HCT116 (cell line): ENCODE results near the gene ZC3H6. TPM values are rescaled to one million over a fixed set of nuclear protein-coding genes. Genes with fewer than 3 reads are reported as not detected.

Source experiments
- ATAC-seq: fragments of 200-7000 bp; cut with Tn5 transposase; 2 replicates; pipeline ENCODE4 v1.9.1; 2020; ENCODE audit warnings: mild to moderate bottlenecking, moderate library complexity
- BruUV-seq: library from RNA; stranded (reverse); fragments of 400-500 nt; replicated peaks from 2 replicates; lab custom pipeline; 2021; lab: Mats Ljungman, UMichigan
- CTCF ChIA-PET: fragments of 300-600 bp; sonication (Branson Sonifier 250); formaldehyde crosslinking; loops from one replicate; lab custom pipeline; 2021; ENCODE audit warnings: antibody characterized with exemption; lab: Charles Lee
- POLR2A ChIA-PET: fragments of 300-600, 350-600 bp; sonication (Branson Sonifier 250); formaldehyde crosslinking; loops from one replicate; lab custom pipeline; 2021; ENCODE audit warnings: antibody characterized with exemption; lab: Charles Lee
- RAD21 ChIA-PET, 2 experiments: fragments of 300-600 bp; sonication (Branson Sonifier 250); formaldehyde crosslinking; loops; one replicate each; lab custom pipeline; 2023; ENCODE audit warnings: low total read pairs in 2 of 2; ENCODE audit not compliant: uncharacterized antibody in 2 of 2, unreplicated experiment in 2 of 2, low non-redundant PET in 1 of 2; lab: Charles Lee
- DNase-seq: peaks from one replicate; pipeline ENCODE4 v3.0.0-alpha.2; 2010; ENCODE audit warnings: low read depth, low spot score
- H2AFZ ChIP-seq: fragments of 200-600 bp; shearing (Covaris generic), sonication (generic); 2 replicates; pipeline ENCODE4 v1.6.1; 2017; ENCODE audit warnings: low read depth, mixed run types, mixed read lengths, antibody characterized with exemption, low read length; ENCODE audit not compliant: poor library complexity, severe bottlenecking
- H3K27ac ChIP-seq: 2 replicates; pipeline ENCODE4 v1.5.1; 2012; ENCODE audit warnings: low read depth, low read length
- H3K27me3 ChIP-seq: fragments of 200-600 bp; sonication (generic); 2 replicates; pipeline ENCODE4 v1.6.1; 2016; ENCODE audit warnings: mixed run types, low read length, mixed read lengths; ENCODE audit not compliant: insufficient read depth
- H3K36me3 ChIP-seq, 2 experiments: fragments of 200-500 bp in 1 of 2; fragments of 200-600 bp in 1 of 2; sonication (Bioruptor generic) in 1 of 2; sonication (generic) in 1 of 2; 2 replicates each; pipeline versions ENCODE4 v1.5.1 to v1.6.1; 2014 to 2016; ENCODE audit warnings: low read length in 2 of 2, inconsistent platforms in 1 of 2, mixed read lengths in 1 of 2, mixed run types in 1 of 2; ENCODE audit not compliant: insufficient read depth in 2 of 2, control insufficient read depth in 1 of 2
- H3K4me1 ChIP-seq, 2 experiments: fragments of 200-600 bp in 1 of 2; sonication (generic) in 1 of 2; 2 replicates each; pipeline versions ENCODE4 v1.5.1 to v1.6.1; 2012 to 2017; ENCODE audit warnings: low read length in 2 of 2, inconsistent platforms in 1 of 2, mild to moderate bottlenecking in 1 of 2, mixed read lengths in 1 of 2, mixed run types in 1 of 2, moderate library complexity in 1 of 2; ENCODE audit not compliant: insufficient read depth in 2 of 2, control insufficient read depth in 1 of 2
- H3K4me2 ChIP-seq: fragments of 200-600 bp; sonication (generic); 2 replicates; pipeline ENCODE4 v1.6.1; 2017; ENCODE audit warnings: mixed run types, low read length, mixed read lengths
- H3K4me3 ChIP-seq, 2 experiments: fragments of 200-600 bp in 1 of 2; sonication (generic) in 1 of 2; replicated peaks in 1 of 2; 2 replicates each; pipeline ENCODE4 v1.5.1; 2011 to 2016; ENCODE audit warnings: low read length in 2 of 2, control low read depth in 1 of 2, low read depth in 1 of 2, mild to moderate bottlenecking in 1 of 2, mixed read lengths in 1 of 2, mixed run types in 1 of 2
- H3K79me2 ChIP-seq: fragments of 200-600 bp; sonication (generic); 2 replicates; pipeline ENCODE4 v1.6.1; 2017; ENCODE audit warnings: mild to moderate bottlenecking, mixed run types, low read length, moderate library complexity, mixed read lengths; ENCODE audit not compliant: insufficient read depth
- H3K9ac ChIP-seq: fragments of 200-600 bp; sonication (generic); 2 replicates; pipeline ENCODE4 v1.6.1; 2016; ENCODE audit warnings: low read length, mixed read lengths
- H3K9me2 ChIP-seq: fragments of 200-600 bp; sonication (generic), shearing (Covaris generic); 2 replicates; pipeline ENCODE4 v1.6.1; 2017; ENCODE audit warnings: mixed run types, mild to moderate bottlenecking, moderate library complexity; ENCODE audit not compliant: insufficient read depth
- H3K9me3 ChIP-seq, 2 experiments: fragments of 200-500 bp in 1 of 2; fragments of 200-600 bp in 1 of 2; sonication (Bioruptor generic) in 1 of 2; sonication (generic) in 1 of 2; 2 replicates each; pipeline ENCODE4 v1.6.1; 2014 to 2017; ENCODE audit warnings: low read length in 2 of 2, mixed read lengths in 2 of 2, inconsistent platforms in 1 of 2, low read depth in 1 of 2, mild to moderate bottlenecking in 1 of 2, mixed run types in 1 of 2, moderate library complexity in 1 of 2; ENCODE audit not compliant: control insufficient read depth in 1 of 2, insufficient read depth in 1 of 2
- H4K20me1 ChIP-seq: fragments of 200-600 bp; sonication (generic), shearing (Covaris generic); 2 replicates; pipeline ENCODE4 v1.6.1; 2017; ENCODE audit warnings: mixed run types, mild to moderate bottlenecking, moderate library complexity; ENCODE audit not compliant: insufficient read depth
- ATF3 ChIP-seq: IDR thresholded peaks from 2 replicates; pipeline ENCODE4 v1.6.1; 2012
- CBX3 ChIP-seq: IDR thresholded peaks from 2 replicates; pipeline ENCODE4 v1.6.1; 2012; ENCODE audit warnings: low read depth
- EGR1 ChIP-seq: IDR thresholded peaks from 2 replicates; pipeline ENCODE4 v1.6.1; 2012; ENCODE audit warnings: low read depth
- ELF1 ChIP-seq: IDR thresholded peaks from 2 replicates; pipeline ENCODE4 v1.6.1; 2012; ENCODE audit warnings: low read depth, borderline replicate concordance
- EZH2phosphoT487 ChIP-seq: fragments of 200-600 bp; IDR thresholded peaks from 2 replicates; pipeline ENCODE4 v1.6.1; 2018; ENCODE audit warnings: antibody characterized with exemption, borderline replicate concordance
- FOSL1 ChIP-seq: IDR thresholded peaks from 2 replicates; pipeline ENCODE4 v1.6.1; 2012; ENCODE audit warnings: low read depth
- JUND ChIP-seq: IDR thresholded peaks from 2 replicates; pipeline ENCODE4 v1.6.1; 2012
- POLR2AphosphoS5 ChIP-seq: IDR thresholded peaks from 2 replicates; pipeline ENCODE4 v1.6.1; 2011; ENCODE audit warnings: mild to moderate bottlenecking, low read depth, low read length, moderate library complexity
- SIN3A ChIP-seq: IDR thresholded peaks from 2 replicates; pipeline ENCODE4 v1.6.1; 2012; ENCODE audit warnings: low read depth
- SP1 ChIP-seq: IDR thresholded peaks from 2 replicates; pipeline ENCODE4 v1.6.1; 2012; ENCODE audit warnings: low read depth
- SRF ChIP-seq: IDR thresholded peaks from 2 replicates; pipeline ENCODE4 v1.6.1; 2012; ENCODE audit warnings: low read depth
- TCF7L2 ChIP-seq: IDR thresholded peaks from 2 replicates; pipeline ENCODE4 v1.7.0; 2011; ENCODE audit warnings: borderline replicate concordance, inconsistent platforms; ENCODE audit not compliant: insufficient read depth, insufficient read length; ENCODE audit errors: extremely low read depth
- YY1 ChIP-seq: IDR thresholded peaks from 2 replicates; pipeline ENCODE4 v1.6.1; 2011; ENCODE audit warnings: low read length, low read depth, moderate library complexity, mild to moderate bottlenecking; ENCODE audit not compliant: insufficient replicate concordance; ENCODE audit errors: extremely low read depth
- ZBTB33 ChIP-seq: IDR thresholded peaks from 2 replicates; pipeline ENCODE4 v1.6.1; 2011; ENCODE audit warnings: mild to moderate bottlenecking, low read length, moderate library complexity; ENCODE audit not compliant: insufficient replicate concordance; ENCODE audit errors: extremely low read depth
- ZFX ChIP-seq: fragments of 450-650 bp; IDR thresholded peaks from 2 replicates; pipeline ENCODE4 v1.6.1; 2017
- ZNF274 ChIP-seq: fragments of 200-500 bp; sonication (Bioruptor generic); IDR thresholded peaks from 2 replicates; pipeline ENCODE4 v1.6.1; 2014; ENCODE audit warnings: mild to moderate bottlenecking, low read depth, low read length, inconsistent platforms
- intact Hi-C: fragments of 100-400 bp; cut with micrococcal nuclease; formaldehyde crosslinking; loops from 2 replicates; pipeline ENCODE4 v1.10.0; 2022
- total RNA-seq: library from RNA; stranded (reverse); gene quantifications from one replicate; pipeline ENCODE4 v1.2.1, GENCODE V29; 2021; ENCODE audit not compliant: unreplicated experiment

Gene ZC3H6
- total RNA-seq, 1 experiment from 2014 or later, result 7.0 TPM

GRCh38 chr2:112339986-112340385 is 64.6 kb downstream of the ZC3H6 start:
- intact Hi-C loops, result no loop called here
- TF ChIP-seq SP1 (no peak), SIN3A (no peak), ZFX (no peak), ZNF274 (no peak), ELF1 (no peak), EGR1 (no peak), FOSL1 (no peak), TCF7L2 (no peak), YY1 (no peak), EZH2phosphoT487 (no peak)
- ChIA-PET RAD21 (no interaction called here), CTCF (no interaction called here), POLR2A (no interaction called here)
- no peaks in the 10 kb centered on the region for H3K36me3 ChIP-seq
- ATAC-seq (no peak), DNase-seq (no peak)
- H2AFZ ChIP-seq, result no peak overlapping the region
- H3K4me2 ChIP-seq, result no peak overlapping the region
- H3K9me3 ChIP-seq, result no peaks in the 10 kb centered on the region
- no peaks in the 10 kb centered on the region for H3K79me2 ChIP-seq
- BruUV-seq, result no TSS peak
- H3K4me1 ChIP-seq, result no peaks in the 10 kb centered on the region
- H3K9me2 ChIP-seq, result no peaks in the 10 kb centered on the region
- H3K27ac ChIP-seq, result no peak overlapping the region
- no peaks in the 10 kb centered on the region for H3K27me3 ChIP-seq
- no peak overlapping the region for H3K4me3 ChIP-seq
- H4K20me1 ChIP-seq, result no peaks in the 10 kb centered on the region
- no peak overlapping the region for H3K9ac ChIP-seq

- no peaks in the 10 kb centered on the region for H3K79me2 ChIP-seq
- DNase-seq (no peak), ATAC-seq (no peak)
- no peak overlapping the region for H3K4me2 ChIP-seq
- H3K36me3 ChIP-seq, result no peaks in the 10 kb centered on the region
- no peaks in the 10 kb centered on the region for H3K9me2 ChIP-seq
- no peak for TF ChIP-seq ZBTB33
- no peak for TF ChIP-seq ELF1
- TF ChIP-seq ZFX, result no peak
- TF ChIP-seq SIN3A, result no peak
- no peak for TF ChIP-seq JUND
- no peak for TF ChIP-seq SRF
- no peak for TF ChIP-seq POLR2AphosphoS5
- no peak for TF ChIP-seq CBX3
- TF ChIP-seq ATF3, result no peak
- no peak for TF ChIP-seq FOSL1
- ChIA-PET CTCF (no interaction called here), POLR2A (no interaction called here), RAD21 (no interaction called here)
- H3K27me3 ChIP-seq, result no peaks in the 10 kb centered on the region
- no peak overlapping the region for H3K27ac ChIP-seq
- H3K9me3 ChIP-seq, result no peaks in the 10 kb centered on the region
- H3K9ac ChIP-seq, result no peak overlapping the region
- BruUV-seq, result no TSS peak
- H4K20me1 ChIP-seq, result no peaks in the 10 kb centered on the region
- H3K4me3 ChIP-seq, result no peak overlapping the region
- H3K4me1 ChIP-seq, result no peaks in the 10 kb centered on the region
- intact Hi-C loops, result no loop called here
- H2AFZ ChIP-seq, result no peak overlapping the region
These were observed 65.3 kb downstream of the ZC3H6 start for GRCh38 chr2:112340475-112341267.
